ENCODE results near the gene EML2.

Gene EML2

DNA sequence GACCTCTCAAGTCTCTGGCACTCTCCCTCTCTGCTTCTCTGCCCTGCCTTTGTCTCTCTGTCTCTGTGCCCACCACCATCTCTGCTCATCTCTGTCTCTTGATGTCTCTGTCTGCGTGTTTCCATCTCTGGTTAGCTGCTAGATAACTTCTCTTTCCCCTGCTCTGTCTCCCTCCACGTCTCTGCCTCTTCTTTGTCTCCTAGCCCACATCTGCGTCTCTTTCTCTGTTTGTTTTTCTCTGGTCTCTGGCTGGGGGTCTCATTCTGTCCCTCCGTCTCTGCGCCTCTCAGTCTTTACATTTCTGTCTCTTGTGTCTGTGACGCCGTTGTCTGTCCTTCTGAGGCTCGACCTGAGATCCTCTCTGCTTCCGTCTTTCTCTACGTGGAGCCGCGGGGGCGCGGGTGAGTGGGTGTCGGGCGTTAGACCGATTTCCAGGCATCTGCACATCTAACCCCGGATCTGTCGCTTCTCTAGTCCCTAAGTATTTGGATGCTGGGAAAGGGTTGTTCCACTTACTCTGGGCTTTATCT, 29.2 kb upstream of the EML2 start:
- DNase-seq (ENCODE audit: insufficient read length): no peak
- peak; percentile 9 for FAIRE-seq
- TF ChIP-seq POLR2A (IDR thresholded peaks at IDR 0.05; ENCODE audit: low read depth, low read length) (no peak), POLR2AphosphoS5 (IDR thresholded peaks at IDR 0.05; ENCODE audit: low read depth, low read length) (no peak), TAF1 (IDR thresholded peaks at IDR 0.05; ENCODE audit: borderline replicate concordance, low read depth, low read length) (no peak)

DNA sequence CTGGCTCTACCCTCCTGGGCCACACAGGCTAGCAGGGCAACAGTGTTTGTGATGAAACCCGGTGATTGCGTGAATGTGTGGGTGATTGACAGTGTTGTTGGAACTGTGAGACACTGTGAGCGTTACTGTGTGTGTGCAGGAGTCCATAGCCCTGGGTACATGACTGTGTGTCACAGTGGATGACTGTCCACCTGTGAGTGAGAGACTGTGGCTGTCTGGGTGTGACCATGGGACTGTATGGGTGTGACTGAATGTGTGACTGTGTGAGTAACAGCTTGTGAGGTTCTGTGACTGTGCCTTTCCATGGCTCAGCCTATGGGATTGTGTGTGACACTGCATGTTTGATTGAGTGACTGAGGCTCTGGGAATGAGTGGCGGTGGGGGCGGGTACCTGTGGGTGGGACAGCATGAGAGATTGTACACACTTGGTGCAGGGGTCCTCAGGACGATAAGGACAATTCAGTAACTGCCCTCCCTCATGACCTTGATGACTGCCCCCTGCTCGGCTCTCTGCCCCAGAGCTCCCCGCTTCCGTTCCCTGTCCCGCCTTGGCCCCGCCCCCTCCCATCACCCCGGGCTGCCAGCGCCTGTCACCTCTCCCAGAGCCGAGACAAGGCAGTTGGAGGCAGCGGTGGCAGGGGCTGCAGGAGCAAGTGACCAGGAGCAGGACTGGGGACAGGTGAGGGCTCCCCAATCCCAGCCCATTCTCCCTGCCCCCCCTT, 28.6 kb upstream of the EML2 start, which contains the start of gene GIPR:
Gene GIPR (plus strand): TSS at position 602 of the 722 bp plus-strand sequence. CDS start 1,300 bp downstream, outside the sequence.
- peak; percentile 87 for FAIRE-seq
- no peak; the same call in 1 of the 2 replicates for TF ChIP-seq POLR2A (IDR thresholded peaks at IDR 0.05; ENCODE audit: low read depth, low read length)
- no peak for TF ChIP-seq TAF1 (IDR thresholded peaks at IDR 0.05; ENCODE audit: borderline replicate concordance, low read depth, low read length)
- no peak for TF ChIP-seq POLR2AphosphoS5 (IDR thresholded peaks at IDR 0.05; ENCODE audit: low read depth, low read length)
- peak; percentile 74 for DNase-seq (ENCODE audit: insufficient read length)

DNA sequence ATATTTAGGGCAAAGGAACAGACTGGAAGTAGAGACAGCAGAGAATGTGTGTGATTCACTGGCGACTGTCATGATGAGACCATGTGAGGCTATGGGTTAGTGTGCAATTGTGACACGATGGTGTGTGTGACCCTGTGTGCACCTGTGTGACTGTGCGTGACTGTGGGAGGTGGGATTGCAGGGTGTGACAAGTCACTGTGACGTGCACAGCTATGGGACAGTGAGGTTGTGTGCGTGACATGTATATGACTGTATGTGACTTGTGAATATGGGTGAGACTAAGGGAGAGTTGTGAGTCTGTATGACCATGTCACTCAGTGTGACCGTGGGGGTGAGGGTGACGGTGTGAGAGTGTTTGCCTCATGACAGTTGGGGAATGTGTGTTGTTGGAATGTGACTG, 25.4 kb upstream of the EML2 start:
- no peak for FAIRE-seq
- TF ChIP-seq TAF1 (IDR thresholded peaks at IDR 0.05; ENCODE audit: borderline replicate concordance, low read depth, low read length) (no peak), POLR2A (IDR thresholded peaks at IDR 0.05; ENCODE audit: low read depth, low read length) (no peak), POLR2AphosphoS5 (IDR thresholded peaks at IDR 0.05; ENCODE audit: low read depth, low read length) (no peak)
- no peak for DNase-seq (ENCODE audit: insufficient read length)

DNA sequence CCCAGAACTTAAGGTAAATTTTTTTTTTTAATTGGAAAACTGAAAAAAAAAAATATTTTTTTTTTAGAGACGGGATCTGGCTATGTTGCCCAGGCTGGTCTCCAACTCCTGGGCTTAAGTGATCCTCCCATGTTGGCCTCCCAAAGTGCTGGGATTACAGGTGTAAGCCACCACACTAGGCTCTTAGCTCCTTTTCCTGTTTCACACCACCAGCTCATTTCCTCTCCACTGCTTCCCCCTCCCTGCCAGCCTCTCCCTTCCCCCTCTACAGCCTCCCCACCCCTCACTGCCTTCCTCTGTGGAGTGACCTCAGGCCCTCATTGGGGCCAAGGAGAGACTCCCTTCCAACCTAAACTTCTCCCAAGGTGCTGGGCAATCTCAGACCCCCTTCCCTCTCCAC, 24.6 kb upstream of the EML2 start:
- no peak for DNase-seq (ENCODE audit: insufficient read length)
- TF ChIP-seq POLR2A (IDR thresholded peaks at IDR 0.05; ENCODE audit: low read depth, low read length) (no peak), TAF1 (IDR thresholded peaks at IDR 0.05; ENCODE audit: borderline replicate concordance, low read depth, low read length) (no peak), POLR2AphosphoS5 (IDR thresholded peaks at IDR 0.05; ENCODE audit: low read depth, low read length) (no peak)
- no peak for FAIRE-seq

DNA sequence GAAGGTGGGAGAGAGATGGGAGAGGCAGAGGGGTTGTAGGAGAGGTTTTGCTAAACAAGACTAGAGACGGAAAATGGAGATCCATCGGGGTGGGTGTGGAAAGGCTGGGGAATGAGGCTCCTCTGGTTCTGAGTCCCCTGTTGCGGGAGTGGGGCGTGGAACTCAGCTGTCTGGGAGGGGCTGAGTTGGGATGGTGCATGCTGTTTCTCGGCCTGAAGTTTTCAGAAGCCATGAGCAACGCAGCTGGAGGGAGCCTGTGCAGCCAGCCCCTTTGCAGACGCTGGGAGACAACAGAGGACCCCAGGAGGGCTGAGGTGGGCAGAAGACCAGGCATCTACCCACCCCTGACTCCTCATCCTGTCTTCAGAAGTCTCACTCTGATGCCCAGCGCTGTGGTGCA, 21.4 kb upstream of the EML2 start:
- no peak for FAIRE-seq
- no peak for DNase-seq (ENCODE audit: insufficient read length)
- TF ChIP-seq POLR2A (IDR thresholded peaks at IDR 0.05; ENCODE audit: low read depth, low read length) (no peak), POLR2AphosphoS5 (IDR thresholded peaks at IDR 0.05; ENCODE audit: low read depth, low read length) (no peak), TAF1 (IDR thresholded peaks at IDR 0.05; ENCODE audit: borderline replicate concordance, low read depth, low read length) (no peak)

DNA sequence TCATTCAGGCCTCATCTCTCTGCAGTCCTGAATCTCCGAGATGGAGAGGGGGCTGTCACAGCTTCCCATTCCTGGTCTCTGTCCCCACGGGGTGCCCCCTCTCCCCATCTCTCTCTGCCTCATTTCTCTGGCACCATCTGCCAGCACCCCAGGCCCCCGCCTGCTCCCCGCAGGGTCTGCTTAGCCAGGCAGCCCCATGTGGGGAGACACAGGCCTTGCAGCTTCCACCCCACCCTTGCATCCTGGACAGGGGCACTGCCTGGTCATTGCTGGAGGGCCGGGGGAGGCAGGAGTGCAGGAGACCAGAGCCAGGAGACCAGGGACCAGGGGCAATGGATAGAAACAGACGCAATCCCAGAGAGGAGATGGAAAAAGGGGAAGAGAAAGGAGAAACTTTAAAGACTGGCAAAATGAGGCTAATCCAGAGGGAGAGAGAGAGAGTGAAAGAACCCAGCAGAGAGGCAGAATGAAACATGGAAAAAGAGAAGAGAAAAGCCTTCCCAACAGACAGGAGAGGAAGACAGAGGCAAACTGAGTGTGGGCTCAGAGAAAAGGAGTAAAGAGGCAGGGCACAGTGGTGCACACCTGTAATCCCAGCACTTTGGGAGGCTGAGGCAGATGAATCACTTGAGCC, 20.0 kb upstream of the EML2 start:
- no peak for TF ChIP-seq TAF1 (IDR thresholded peaks at IDR 0.05; ENCODE audit: borderline replicate concordance, low read depth, low read length)
- no peak for TF ChIP-seq POLR2AphosphoS5 (IDR thresholded peaks at IDR 0.05; ENCODE audit: low read depth, low read length)
- no peak for TF ChIP-seq POLR2A (IDR thresholded peaks at IDR 0.05; ENCODE audit: low read depth, low read length)
- FAIRE-seq: no peak
- no peak for DNase-seq (ENCODE audit: insufficient read length)

DNA sequence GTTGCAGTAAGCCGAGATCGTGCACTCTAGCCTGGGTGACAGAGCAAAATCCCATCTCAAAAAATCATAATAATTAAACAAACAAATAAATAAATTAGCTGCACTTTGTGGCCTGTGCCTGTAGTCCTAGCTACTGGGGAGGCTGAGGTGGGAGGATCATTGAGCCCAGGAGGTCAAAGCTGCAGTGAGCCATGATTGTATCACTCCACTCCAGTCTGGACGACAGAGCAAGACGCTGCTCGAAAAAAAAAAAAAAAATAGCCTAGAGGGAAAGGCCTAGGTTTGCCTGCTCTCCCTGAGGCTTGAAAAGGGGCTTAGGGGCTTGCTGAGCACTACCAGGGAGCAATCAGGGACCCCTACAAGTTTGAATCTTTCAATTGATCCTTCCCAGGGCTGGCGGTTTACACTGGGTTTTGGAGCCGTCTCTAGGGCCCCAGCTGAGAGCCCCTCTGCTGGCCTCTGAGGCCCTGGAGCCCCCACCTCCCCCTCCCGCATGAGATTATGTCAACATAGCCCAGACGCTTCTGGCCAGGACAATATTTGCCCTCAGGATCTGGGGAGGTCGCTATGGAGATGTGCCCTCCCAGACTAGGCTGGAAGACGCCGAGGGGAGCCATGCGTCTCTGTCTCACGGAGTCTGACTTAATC, 18.4 kb upstream of the EML2 start:
- no peak for FAIRE-seq
- no peak for TF ChIP-seq POLR2A (IDR thresholded peaks at IDR 0.05; ENCODE audit: low read depth, low read length)
- no peak for TF ChIP-seq TAF1 (IDR thresholded peaks at IDR 0.05; ENCODE audit: borderline replicate concordance, low read depth, low read length)
- TF ChIP-seq POLR2AphosphoS5 (IDR thresholded peaks at IDR 0.05; ENCODE audit: low read depth, low read length): no peak
- no peak for DNase-seq (ENCODE audit: insufficient read length)

GRCh38 chr19:45655073-45655472, 15.9 kb upstream of the EML2 start:
- no peak for FAIRE-seq
- TF ChIP-seq POLR2AphosphoS5 (IDR thresholded peaks at IDR 0.05; ENCODE audit: low read depth, low read length): no peak
- no peak for TF ChIP-seq POLR2A (IDR thresholded peaks at IDR 0.05; ENCODE audit: low read depth, low read length)
- no peak for TF ChIP-seq TAF1 (IDR thresholded peaks at IDR 0.05; ENCODE audit: borderline replicate concordance, low read depth, low read length)
- no peak for DNase-seq (ENCODE audit: insufficient read length)

GRCh38 chr19:45653634-45654033, 14.4 kb upstream of the EML2 start:
- DNase-seq (ENCODE audit: insufficient read length) (no peak), FAIRE-seq (no peak)
- TF ChIP-seq POLR2A (IDR thresholded peaks at IDR 0.05; ENCODE audit: low read depth, low read length) (no peak), POLR2AphosphoS5 (IDR thresholded peaks at IDR 0.05; ENCODE audit: low read depth, low read length) (no peak), TAF1 (IDR thresholded peaks at IDR 0.05; ENCODE audit: borderline replicate concordance, low read depth, low read length) (no peak)

DNA sequence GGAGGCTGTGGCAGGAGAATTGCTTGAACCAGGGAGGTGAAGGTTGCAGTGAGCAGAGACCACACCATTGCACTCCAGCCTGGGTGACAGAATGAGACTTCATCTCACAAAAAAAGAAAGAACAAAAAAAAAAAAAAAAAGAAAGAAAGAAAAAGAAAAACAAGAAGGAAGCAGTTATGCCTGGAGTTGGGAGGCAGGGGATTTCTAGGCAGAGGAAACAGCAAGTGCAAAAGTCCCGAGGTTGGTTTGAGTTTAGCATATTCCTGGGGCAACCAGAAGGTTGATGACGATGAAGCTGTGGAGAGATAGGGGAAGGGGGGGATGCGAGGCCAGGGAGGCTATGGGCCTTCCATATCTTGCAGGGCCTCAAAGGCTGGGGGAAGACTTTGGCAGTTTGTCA, 11.5 kb upstream of the EML2 start:
- no peak for FAIRE-seq
- no peak for TF ChIP-seq TAF1 (IDR thresholded peaks at IDR 0.05; ENCODE audit: borderline replicate concordance, low read depth, low read length)
- no peak for TF ChIP-seq POLR2A (IDR thresholded peaks at IDR 0.05; ENCODE audit: low read depth, low read length)
- TF ChIP-seq POLR2AphosphoS5 (IDR thresholded peaks at IDR 0.05; ENCODE audit: low read depth, low read length): no peak
- no peak for DNase-seq (ENCODE audit: insufficient read length)

- TF ChIP-seq POLR2A (IDR thresholded peaks at IDR 0.05; ENCODE audit: low read depth, low read length) (no peak), TAF1 (IDR thresholded peaks at IDR 0.05; ENCODE audit: borderline replicate concordance, low read depth, low read length) (no peak), POLR2AphosphoS5 (IDR thresholded peaks at IDR 0.05; ENCODE audit: low read depth, low read length) (no peak)
- DNase-seq (ENCODE audit: insufficient read length) (no peak), FAIRE-seq (no peak)
Measured at GRCh38 chr19:45646345-45646698, 7.1 kb upstream of the EML2 start.

Measured in GM12892 (cell line).